Kidney epithelial cell (primary cell): Measurements from ENCODE around the gene CCNB3. TPM values are rescaled to one million over a fixed set of nuclear protein-coding genes. Genes with fewer than 3 reads are reported as not detected.
"Not testable (repeated sequence)": the region's sequence is repeated elsewhere in the genome, so short reads cannot be mapped to it uniquely, and the experiment has no call there.

Experiments used
- DNase-seq: peaks from one replicate; pipeline ENCODE4 v3.0.0-alpha.2; 2010; ENCODE audit warnings: low read depth
- H3K27me3 ChIP-seq: 2 replicates; pipeline ENCODE4 v1.6.0; 2011; ENCODE audit warnings: low read length; ENCODE audit not compliant: control insufficient read depth, insufficient read depth
- H3K36me3 ChIP-seq: 2 replicates; pipeline ENCODE4 v1.5.1; 2011; ENCODE audit warnings: low read length; ENCODE audit not compliant: control insufficient read depth, insufficient read depth
- H3K4me3 ChIP-seq: 2 replicates; pipeline ENCODE4 v1.5.1; 2011; ENCODE audit warnings: low read depth, mild to moderate bottlenecking, control low read depth, low read length
- total RNA-seq: library from RNA; depleted of rRNA; stranded (reverse); fragments of >200 nt; gene quantifications from 2 replicates; pipeline ENCODE4 v1.2.3, GENCODE V29; 2015
- TF ChIP-seq, protein P1 (sequence below): IDR thresholded peaks from 2 replicates; pipeline ENCODE4 v1.5.1; 2011; ENCODE audit warnings: mild to moderate bottlenecking, moderate library complexity, low read length, control low read depth, inconsistent platforms; ENCODE audit not compliant: insufficient read depth, poor library complexity, severe bottlenecking

CCNB3 gene
- total RNA-seq, 1 donor from 2014 or later = 0.46 TPM

DNA sequence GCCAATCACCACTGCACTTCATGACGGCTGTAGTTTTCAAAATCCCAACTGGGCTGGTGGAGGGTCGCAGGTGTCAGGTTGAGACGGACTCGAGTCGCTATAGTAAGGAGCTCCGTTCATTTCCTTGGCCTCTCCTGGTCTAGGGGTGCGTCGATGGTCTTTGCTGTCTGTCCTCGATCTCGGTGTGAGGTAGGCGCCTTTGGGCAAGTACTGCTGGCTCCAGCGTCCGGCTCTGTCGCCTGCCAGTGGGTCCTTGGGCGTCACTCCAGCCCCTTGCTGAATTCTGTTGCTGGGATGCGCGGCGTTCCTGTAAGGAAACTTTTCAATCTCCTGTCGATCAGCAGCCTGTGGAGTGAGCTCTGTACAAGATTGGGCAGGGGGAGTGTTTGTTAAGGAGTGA, 76.7 kb downstream of the CCNB3 start:
- TF ChIP-seq, protein P1, sequence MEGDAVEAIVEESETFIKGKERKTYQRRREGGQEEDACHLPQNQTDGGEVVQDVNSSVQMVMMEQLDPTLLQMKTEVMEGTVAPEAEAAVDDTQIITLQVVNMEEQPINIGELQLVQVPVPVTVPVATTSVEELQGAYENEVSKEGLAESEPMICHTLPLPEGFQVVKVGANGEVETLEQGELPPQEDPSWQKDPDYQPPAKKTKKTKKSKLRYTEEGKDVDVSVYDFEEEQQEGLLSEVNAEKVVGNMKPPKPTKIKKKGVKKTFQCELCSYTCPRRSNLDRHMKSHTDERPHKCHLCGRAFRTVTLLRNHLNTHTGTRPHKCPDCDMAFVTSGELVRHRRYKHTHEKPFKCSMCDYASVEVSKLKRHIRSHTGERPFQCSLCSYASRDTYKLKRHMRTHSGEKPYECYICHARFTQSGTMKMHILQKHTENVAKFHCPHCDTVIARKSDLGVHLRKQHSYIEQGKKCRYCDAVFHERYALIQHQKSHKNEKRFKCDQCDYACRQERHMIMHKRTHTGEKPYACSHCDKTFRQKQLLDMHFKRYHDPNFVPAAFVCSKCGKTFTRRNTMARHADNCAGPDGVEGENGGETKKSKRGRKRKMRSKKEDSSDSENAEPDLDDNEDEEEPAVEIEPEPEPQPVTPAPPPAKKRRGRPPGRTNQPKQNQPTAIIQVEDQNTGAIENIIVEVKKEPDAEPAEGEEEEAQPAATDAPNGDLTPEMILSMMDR = no peak
- Histone ChIP-seq H3K27me3 (no peaks in the 10 kb centered on the region), H3K36me3 (no peaks in the 10 kb centered on the region), H3K4me3 (no peak overlapping the region)
- DNase-seq = no peak

DNA sequence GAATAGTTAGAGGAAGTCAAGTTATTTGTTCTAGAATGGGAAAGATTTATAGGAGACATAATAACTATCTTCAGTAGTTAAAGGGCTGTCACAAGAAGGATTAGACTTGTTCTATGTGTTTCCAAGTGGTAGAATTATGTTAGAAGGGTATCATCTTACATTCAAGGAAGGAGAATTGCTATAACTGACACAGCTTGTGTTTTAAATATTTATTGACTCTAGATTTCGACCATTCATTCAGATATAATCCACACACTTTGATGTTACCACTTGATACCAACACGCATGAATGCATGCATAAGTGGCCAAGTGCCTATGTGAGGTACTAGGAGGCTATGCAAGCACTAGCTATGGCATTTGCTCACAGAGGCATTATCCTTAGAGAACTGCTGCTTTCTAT, 122.7 kb downstream of the CCNB3 start:
- no peak overlapping the region for H3K4me3 ChIP-seq
- H3K36me3 ChIP-seq = no peaks in the 10 kb centered on the region
- TF ChIP-seq, protein P1 = no peak
- H3K27me3 ChIP-seq = no peaks in the 10 kb centered on the region
- DNase-seq = no peak

DNA sequence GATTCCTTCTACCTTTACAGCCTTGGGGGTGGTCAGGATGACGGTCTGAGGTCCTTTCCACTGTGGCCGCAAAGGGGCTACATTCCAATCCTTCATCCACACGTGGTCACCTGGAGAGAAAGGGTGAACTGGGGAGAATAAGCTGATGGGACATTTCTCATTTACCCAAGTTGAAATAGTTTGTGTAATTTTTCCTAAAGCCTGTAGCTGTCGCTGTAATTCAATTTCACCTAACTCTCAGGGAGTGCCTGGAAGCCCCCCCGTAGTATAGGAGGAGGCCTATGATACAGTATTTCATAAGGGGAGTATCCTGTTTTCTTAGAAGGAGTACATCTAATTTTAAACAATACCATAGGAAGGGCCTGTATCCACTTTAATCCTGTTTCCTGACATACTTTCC, 128.1 kb downstream of the CCNB3 start:
- not testable (repeated sequence) for H3K4me3 ChIP-seq, H3K27me3 ChIP-seq, DNase-seq

DNA sequence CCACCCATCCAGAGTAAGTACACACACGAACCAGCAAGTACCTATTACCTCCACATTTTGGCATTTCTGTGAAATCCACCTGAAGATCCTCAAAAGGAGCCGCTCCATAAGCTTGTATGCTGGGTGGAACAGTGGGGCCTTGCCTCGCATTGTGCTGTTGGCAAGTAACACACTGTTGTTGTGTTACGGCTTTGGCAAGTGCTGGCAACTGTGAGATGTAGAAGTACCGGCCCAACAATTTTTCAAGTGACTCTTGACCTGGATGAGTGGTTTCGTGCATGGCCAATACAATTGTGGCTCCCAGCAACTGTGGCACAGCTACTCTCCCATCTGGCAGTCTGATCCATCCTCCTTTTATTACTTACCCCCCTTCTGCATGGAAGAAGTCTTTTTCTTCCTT, 128.7 kb downstream of the CCNB3 start:
- no peak for DNase-seq
- no peaks in the 10 kb centered on the region for H3K27me3 ChIP-seq
- H3K4me3 ChIP-seq = no peak overlapping the region
- TF ChIP-seq, protein P1 = no peak
- no peaks in the 10 kb centered on the region for H3K36me3 ChIP-seq

More for the DNA sequence above, 128.1 kb downstream of the CCNB3 start:
- H3K36me3 ChIP-seq = not testable (repeated sequence)

DNA sequence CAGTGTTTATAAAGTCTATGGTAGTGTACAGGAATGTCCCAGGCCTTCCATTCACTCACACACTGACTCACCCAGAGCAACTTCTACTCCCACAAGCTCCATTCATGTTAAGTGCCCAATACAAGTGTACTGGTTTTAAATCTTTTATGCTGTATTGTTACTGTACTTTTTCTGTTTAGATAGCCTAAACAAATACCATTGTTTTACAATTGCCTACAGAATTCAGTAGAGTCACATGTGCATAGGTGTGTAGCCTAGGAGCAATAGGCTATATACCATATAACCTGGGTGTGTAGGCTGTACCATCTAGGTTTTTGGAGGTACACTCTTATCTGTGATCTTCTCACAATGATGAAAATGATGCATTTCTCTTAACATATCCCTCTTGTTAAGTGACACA, 139.4 kb downstream of the CCNB3 start:
- H3K36me3 ChIP-seq = no peaks in the 10 kb centered on the region
- DNase-seq = no peak
- no peaks in the 10 kb centered on the region for H3K27me3 ChIP-seq
- H3K4me3 ChIP-seq = no peak overlapping the region
- TF ChIP-seq, protein P1 = no peak

DNA sequence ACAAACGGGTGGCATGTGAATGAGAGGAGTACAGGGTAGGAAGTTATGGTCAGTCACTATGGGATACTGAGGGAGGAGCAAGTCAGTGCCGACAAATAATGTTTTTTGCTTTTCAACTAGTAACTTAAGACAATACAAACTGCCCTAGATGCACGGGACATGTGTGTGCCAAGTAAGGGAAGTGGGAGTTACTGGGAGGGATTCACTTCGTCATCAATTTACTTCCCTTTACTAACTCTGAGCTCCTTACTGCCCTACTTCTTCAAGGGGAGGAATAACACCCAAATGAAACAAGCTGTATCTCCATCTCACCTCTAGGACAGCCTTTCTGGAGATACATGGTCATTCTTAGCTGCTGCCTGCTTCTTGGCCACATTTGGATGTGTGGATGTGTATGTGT, 168.4 kb downstream of the CCNB3 start:
- Histone ChIP-seq H3K36me3 (no peaks in the 10 kb centered on the region), H3K27me3 (no peaks in the 10 kb centered on the region), H3K4me3 (no peak overlapping the region)
- DNase-seq = no peak
- TF ChIP-seq, protein P1 = no peak
